K562 (cell line): Measurements from ENCODE around the gene ARFGEF3. TPM values are rescaled to one million over a fixed set of nuclear protein-coding genes. Genes with fewer than 3 reads are reported as not detected.

ENCODE experiments used
- ATAC-seq: fragments of 200-7000 bp; cut with Tn5 transposase; 3 replicates; pipeline ENCODE4 v1.9.1; 2020; ENCODE audit warnings: moderate library complexity
- BruUV-seq: library from RNA; stranded (reverse); fragments of 400-500 nt; replicated peaks from 2 replicates; lab custom pipeline; 2021; lab: Mats Ljungman, UMichigan
- CTCF ChIA-PET: fragments of 300-600 bp; formaldehyde crosslinking; extraction: SDS; loops from one replicate; lab custom pipeline; 2021; ENCODE audit warnings: low intra/inter-chr PET ratio; lab: Yijun Ruan, JAX
- POLR2A ChIA-PET: fragments of 300-600, 350-650 bp; sonication (Branson Sonifier 250); formaldehyde crosslinking; extraction: SDS; loops from one replicate; lab custom pipeline; 2021; ENCODE audit warnings: antibody characterized with exemption, inconsistent platforms; lab: Yijun Ruan, JAX
- DNase-seq, 4 experiments: peaks; one replicate each; pipeline versions ENCODE4 v3.0.0 to v3.0.0-alpha.2; 2011 to 2018; ENCODE audit warnings: low spot score in 3 of 4, mixed read lengths in 3 of 4; ENCODE audit errors: extremely low read depth in 1 of 4
- FAIRE-seq: peaks from 2 replicates; lab custom pipeline; 2011; peaks lifted over from hg19 to GRCh38; lab: Jason Lieb, UNC
- H2AFZ ChIP-seq: 2 replicates; pipeline ENCODE4 v1.6.0; 2011; ENCODE audit warnings: low read depth, low read length, control low read depth, inconsistent platforms
- H3K27ac ChIP-seq: fragments of 200-600 bp; 3 replicates; pipeline ENCODE4 v1.8.0; 2011; ENCODE audit warnings: low read depth, mild to moderate bottlenecking, control low read depth, inconsistent platforms, low read length, moderate library complexity, mixed read lengths; ENCODE audit errors: extremely low read depth
- H3K27me3 ChIP-seq, 2 experiments: fragments of 300-600 bp in 1 of 2; 2 replicates in 1 of 2; 3 replicates in 1 of 2; pipeline versions ENCODE4 v1.6.0 to v1.8.0; 2011; ENCODE audit warnings: inconsistent platforms in 2 of 2, low read length in 2 of 2, mild to moderate bottlenecking in 1 of 2, mixed read lengths in 1 of 2, moderate library complexity in 1 of 2; ENCODE audit not compliant: control insufficient read depth in 2 of 2, insufficient read depth in 2 of 2
- H3K36me3 ChIP-seq: fragments of 300-600 bp; 3 replicates; pipeline ENCODE4 v1.8.0; 2011; ENCODE audit warnings: mild to moderate bottlenecking, low read length, inconsistent platforms; ENCODE audit not compliant: control insufficient read depth, insufficient read depth
- H3K4me1 ChIP-seq, 2 experiments: fragments of 200-600 bp in 1 of 2; replicated peaks in 1 of 2; 2 replicates in 1 of 2; 3 replicates in 1 of 2; pipeline versions ENCODE4 v1.5.1 to v1.8.0; 2011; ENCODE audit warnings: inconsistent platforms in 2 of 2, low read length in 2 of 2, mild to moderate bottlenecking in 1 of 2, mixed read lengths in 1 of 2, moderate library complexity in 1 of 2; ENCODE audit not compliant: control insufficient read depth in 2 of 2, insufficient read depth in 2 of 2
- H3K4me2 ChIP-seq: 2 replicates; pipeline ENCODE4 v1.6.1; 2011; ENCODE audit warnings: low read length, control low read depth, inconsistent platforms, mixed read lengths; ENCODE audit not compliant: insufficient read depth
- H3K4me3 ChIP-seq: fragments of 200-600 bp; sonication (generic), shearing (Covaris generic); 2 replicates; pipeline ENCODE4 v1.5.1; 2016; ENCODE audit warnings: control low read depth, inconsistent platforms
- H3K79me2 ChIP-seq: fragments of 200-600 bp; 3 replicates; pipeline ENCODE4 v1.8.0; 2011; ENCODE audit warnings: low read length, inconsistent platforms; ENCODE audit not compliant: control insufficient read depth, insufficient read depth
- H3K9ac ChIP-seq, 2 experiments: 2 replicates each; pipeline versions ENCODE4 v1.6.0 to v1.6.1; 2011; ENCODE audit warnings: low read depth in 2 of 2, low read length in 2 of 2, control low read depth in 1 of 2, inconsistent platforms in 1 of 2, mild to moderate bottlenecking in 1 of 2, mixed read lengths in 1 of 2; ENCODE audit not compliant: insufficient read depth in 1 of 2
- H3K9me1 ChIP-seq: one replicate; pipeline ENCODE4 v1.6.0; 2011; ENCODE audit warnings: inconsistent platforms, mild to moderate bottlenecking, low read length, moderate library complexity; ENCODE audit not compliant: control insufficient read depth, insufficient read depth
- H3K9me3 ChIP-seq: replicated peaks from 2 replicates; pipeline ENCODE4 v1.5.1; 2011; ENCODE audit warnings: low read depth, low read length, inconsistent platforms; ENCODE audit not compliant: control insufficient read depth, insufficient read depth
- H4K20me1 ChIP-seq: replicated peaks from 2 replicates; pipeline ENCODE4 v1.6.1; 2011; ENCODE audit warnings: low read length, inconsistent platforms, mixed read lengths; ENCODE audit not compliant: control insufficient read depth, insufficient read depth
- CTCF ChIP-seq, 3 experiments: IDR thresholded peaks in 2 of 3; conservative IDR thresholded peaks in 1 of 3; 2 replicates each; pipeline ENCODE4 v1.5.1; 2011 to 2012; ENCODE audit warnings: low read length in 3 of 3, mild to moderate bottlenecking in 3 of 3, control low read depth in 2 of 3, improper control_type of control experiment in 1 of 3, inconsistent platforms in 1 of 3, low read depth in 1 of 3, mixed read lengths in 1 of 3, moderate library complexity in 1 of 3; ENCODE audit not compliant: insufficient read depth in 2 of 3
- CTCFL ChIP-seq: IDR thresholded peaks from 2 replicates; pipeline ENCODE4 v1.6.1; 2011; ENCODE audit warnings: borderline replicate concordance, low read depth, mild to moderate bottlenecking, moderate library complexity, low read length; ENCODE audit not compliant: insufficient read depth, poor library complexity, severe bottlenecking
- MYC ChIP-seq, 2 experiments: fragments of 250-450 bp in 1 of 2; sonication (Bioruptor Pico) in 1 of 2; IDR thresholded peaks; 2 replicates each; pipeline versions ENCODE4 v1.5.1 to v1.6.1; 2012 to 2021; ENCODE audit warnings: low read depth in 2 of 2, borderline replicate concordance in 1 of 2, improper control_type of control experiment in 1 of 2, low read length in 1 of 2, mild to moderate bottlenecking in 1 of 2, moderate library complexity in 1 of 2
- NFIC ChIP-seq: fragments of 450-650 bp; IDR thresholded peaks from 2 replicates; pipeline ENCODE4 v1.6.1; 2017; ENCODE audit warnings: mild to moderate bottlenecking, inconsistent platforms
- SP2 ChIP-seq: IDR thresholded peaks from 2 replicates; pipeline ENCODE4 v1.6.1; 2011; ENCODE audit warnings: mild to moderate bottlenecking, low read depth, low read length, moderate library complexity; ENCODE audit not compliant: poor library complexity, severe bottlenecking; ENCODE audit errors: extremely low read depth
- ZNF384 ChIP-seq: IDR thresholded peaks from 2 replicates; pipeline ENCODE4 v1.6.1; 2012; ENCODE audit warnings: low read depth, low read length, improper control_type of control experiment
- WGBS: fragments of 100-300 bp; shearing (Covaris generic); methylation state at CpG from one replicate; pipeline ENCODE4 v1.1.6; 2016; ENCODE audit warnings: low coverage, mixed read lengths; ENCODE audit not compliant: insufficient coverage; ENCODE audit errors: missing lambda C conversion rate; 5-methylcytosine and 5-hydroxymethylcytosine counted together
- in situ Hi-C: fragments of 300-500 bp; cut with MboI; formaldehyde crosslinking; loops from 4 replicates; pipeline ENCODE4 v1.15.0; 2018; ENCODE audit warnings: inconsistent platforms, mixed read lengths
- intact Hi-C: fragments of 100-400 bp; cut with micrococcal nuclease; formaldehyde crosslinking; loops from 2 replicates; pipeline ENCODE4 v1.14.2; 2022
- polyA plus RNA-seq, 8 experiments: library from polyadenylated mRNA; depleted of rRNA in 4 of 8; stranded (reverse) in 5 of 8; unstranded in 3 of 8; fragments of >200 nt; fragmentation: Nextera tagmentation in 2 of 8; fragmentation: Illumina TruSeq in 1 of 8; extraction: Ambion mirVana in 2 of 8; extraction: Trizol in 1 of 8; gene quantifications; 2 replicates each; pipeline versions ENCODE4 v1.2.1 to v1.2.3, GENCODE V29; 2011 to 2014; ENCODE audit warnings: inconsistent platforms in 1 of 8, missing spikeins in 1 of 8
- total RNA-seq, 7 experiments: library from RNA; depleted of rRNA in 6 of 7; stranded (reverse); fragments of >200 nt in 6 of 7; fragmentation: Illumina TruSeq in 2 of 7; extraction: Trizol in 2 of 7; gene quantifications; 2 replicates each; pipeline versions ENCODE4 v1.2.1 to v1.2.3, GENCODE V29; 2011 to 2021; ENCODE audit warnings: low replicate concordance in 1 of 7

Gene ARFGEF3
- total and polyA plus RNA-seq, 9 of the 15 experiments (the other 6 are each of a cell fraction or from before 2014, with no cell fraction given), result under 0.01 to 0.02 TPM; not detected in 7

GRCh38 chr6:138307816-138308730, 146.3 kb downstream of the ARFGEF3 start:
- WGBS, result 2% methylated on average over 11 of the region's 11 CpGs
- Histone ChIP-seq H3K27ac (no peak overlapping the region), H3K9me3 (no peaks in the 10 kb centered on the region), H3K79me2 (no peaks in the 10 kb centered on the region), H3K4me1 (no peaks in the 10 kb centered on the region), H3K4me3 (no peak overlapping the region), H3K36me3 (no peaks in the 10 kb centered on the region), H3K27me3 (peaks cover 3 to 24% of the 10 kb centered on the region in 2 experiments), H2AFZ (no peak overlapping the region), H4K20me1 (no peaks in the 10 kb centered on the region), H3K9me1 (no peaks in the 10 kb centered on the region), H3K4me2 (no peak overlapping the region), H3K9ac (no peak overlapping the region)
- no TSS peak for BruUV-seq
- in situ Hi-C loops, result no loop called here
- peak; percentile 4 for TF ChIP-seq CTCFL
- peak; percentile 75 for TF ChIP-seq NFIC
- 0 out of 6 replicates have a peak, but pooled peaks of 2 of the 3 experiments have one; percentile 11 to 15 for TF ChIP-seq CTCF (IDR thresholded peaks at IDR 0.05 in 2 of 3, conservative IDR thresholded peaks at IDR 0.05 in 1 of 3; ENCODE audit: insufficient read depth in 2 of 3, low read depth in 1 of 3, low read length in 3 of 3)
- no peak for TF ChIP-seq ZNF384
- no peak for TF ChIP-seq SP2
- 0 out of 2 replicates have a peak, but pooled peaks have one; percentile 21 for TF ChIP-seq MYC (IDR thresholded peaks at IDR 0.05; ENCODE audit: low read depth, low read length)
- no peak for TF ChIP-seq MYC (CRISPR knock-in tag; IDR thresholded peaks at IDR 0.05; ENCODE audit: borderline replicate concordance, low read depth)
- ChIA-PET CTCF (no interaction called here), POLR2A (interaction anchor here (1.1 to 1.7 kb wide), 2 partner anchors 11 to 49 kb away, joined by 4 to 6 read pairs; no protein-coding TSS in a partner anchor)
- peak; percentile 93 for ATAC-seq
- no peak for FAIRE-seq
- peak in 2 of 4 experiments; percentile 16 to 28 for DNase-seq
- intact Hi-C loops, result no loop called here
